ENCODE measurements around the gene OR13D1. TPM values are rescaled to one million over a fixed set of nuclear protein-coding genes. Genes with fewer than 3 reads are reported as not detected.
A peak's percentile ranks its signal among the peaks of the same experiment; 100 is the strongest.

Gene OR13D1
- total RNA-seq, 1 donor from 2014 or later: not detected

GRCh38 chr9:104743376-104743985 is 49.2 kb downstream of the OR13D1 start:
- peak; percentile 81 for TF ChIP-seq CTCF (IDR thresholded peaks at IDR 0.05; ENCODE audit: unreplicated experiment)
- Mint-ChIP-seq H3K36me3 (ENCODE audit: insufficient read depth) (no peaks in the 10 kb centered on the region), H3K9me3 (ENCODE audit: low read depth) (no peaks in the 10 kb centered on the region), H3K27ac (no peak overlapping the region), H3K27me3 (no peaks in the 10 kb centered on the region), H3K4me1 (ENCODE audit: low read depth) (peaks cover 33% of the 10 kb centered on the region), H3K4me3 (ENCODE audit: low read depth) (no peak overlapping the region)
- DNase-seq (ENCODE audit: low spot score, unreplicated experiment): no peak

Other genes starting within 250 kb of the OR13D1 start
- gene OR13F1, start 190.3 kb upstream of the OR13D1 start, total RNA-seq: not detected in 2 replicates
- not detected in 2 replicates for gene OR13C4, start 167.3 kb upstream of the OR13D1 start, total RNA-seq
- gene OR13C3, start 157.7 kb upstream of the OR13D1 start, total RNA-seq: not detected in 2 replicates
- not detected in 2 replicates for gene OR13C8, start 125.3 kb upstream of the OR13D1 start, total RNA-seq
- 0.47 TPM in 1 of 2 replicates, not detected in the other for gene OR13C5, start 95.1 kb upstream of the OR13D1 start, total RNA-seq
- 0.36 and 0.47 TPM in 2 replicates for gene OR13C2, start 88.9 kb upstream of the OR13D1 start, total RNA-seq
- gene OR13C9, start 76.3 kb upstream of the OR13D1 start, total RNA-seq: 0.36 and 0.48 TPM in 2 replicates
- gene NIPSNAP3A, start 53.2 kb downstream of the OR13D1 start, total RNA-seq: 25.1 and 26.4 TPM in 2 replicates
- gene NIPSNAP3B, start 69.6 kb downstream of the OR13D1 start, total RNA-seq: 5.5 and 7.8 TPM in 2 replicates
- 34.1 and 41.1 TPM in 2 replicates for gene ABCA1, start 233.6 kb downstream of the OR13D1 start, total RNA-seq